Skeletal muscle satellite cell (primary cell): ENCODE measurements around the gene GHR.

ENCODE experiments used
- H3K27me3 ChIP-seq: 2 replicates; pipeline ENCODE4 v1.7.0; 2013; ENCODE audit warnings: low read length; ENCODE audit not compliant: control insufficient read depth, insufficient read depth
- H3K36me3 ChIP-seq: 2 replicates; pipeline ENCODE4 v1.7.0; 2013; ENCODE audit warnings: mild to moderate bottlenecking, control low read depth, low read length; ENCODE audit not compliant: insufficient read depth
- H3K4me1 ChIP-seq: 2 replicates; pipeline ENCODE4 v1.7.0; 2013; ENCODE audit warnings: low read length; ENCODE audit not compliant: control insufficient read depth, insufficient read depth
- H3K4me2 ChIP-seq: 2 replicates; pipeline ENCODE4 v1.7.0; 2013; ENCODE audit warnings: mild to moderate bottlenecking, low read length
- H3K4me3 ChIP-seq: 2 replicates; pipeline ENCODE4 v1.7.0; 2013; ENCODE audit warnings: low read length
- H3K9ac ChIP-seq: 2 replicates; pipeline ENCODE4 v1.7.0; 2013; ENCODE audit warnings: mild to moderate bottlenecking, low read depth, low read length, moderate library complexity
- H3K9me3 ChIP-seq: replicated peaks from 2 replicates; pipeline ENCODE4 v1.7.0; 2013; ENCODE audit warnings: mild to moderate bottlenecking, control low read depth, low read length

GHR gene

GRCh38 chr5:42553461-42553860 is 130.2 kb downstream of the GHR start:
- Histone ChIP-seq H3K36me3 (no peaks in the 10 kb centered on the region), H3K4me3 (no peak overlapping the region), H3K9ac (no peak overlapping the region), H3K27me3 (no peaks in the 10 kb centered on the region), H3K4me2 (no peak overlapping the region), H3K9me3 (no peaks in the 10 kb centered on the region), H3K4me1 (no peaks in the 10 kb centered on the region)

DNA sequence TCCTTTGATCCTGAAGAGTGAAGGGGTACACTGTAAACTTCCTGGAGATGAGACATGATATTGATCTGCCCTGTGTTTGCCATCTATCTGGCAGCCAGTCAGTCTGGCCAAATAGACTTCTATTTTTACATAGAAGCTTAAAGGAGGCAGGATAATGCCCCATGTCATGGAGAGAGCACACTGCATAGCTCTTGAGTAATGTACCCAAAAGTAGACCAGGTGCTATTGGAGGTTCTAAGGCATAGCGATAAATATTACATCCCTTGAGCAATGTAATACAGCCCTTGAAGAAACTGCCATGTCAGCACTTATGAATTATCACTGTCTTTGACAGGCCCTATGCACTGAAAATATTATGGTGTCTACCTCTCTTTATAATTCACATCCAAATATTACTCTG is 131.8 kb downstream of the GHR start:
- Histone ChIP-seq H3K4me1 (no peaks in the 10 kb centered on the region), H3K4me3 (no peak overlapping the region), H3K9ac (no peak overlapping the region), H3K4me2 (no peak overlapping the region), H3K36me3 (no peaks in the 10 kb centered on the region), H3K9me3 (no peaks in the 10 kb centered on the region), H3K27me3 (no peaks in the 10 kb centered on the region)

GRCh38 chr5:42555797-42556196 is 132.6 kb downstream of the GHR start:
- Histone ChIP-seq H3K4me2 (no peak overlapping the region), H3K4me3 (no peak overlapping the region), H3K4me1 (no peaks in the 10 kb centered on the region), H3K36me3 (no peaks in the 10 kb centered on the region), H3K9me3 (no peaks in the 10 kb centered on the region), H3K27me3 (peaks cover under 1% of the 10 kb centered on the region), H3K9ac (no peak overlapping the region)

DNA sequence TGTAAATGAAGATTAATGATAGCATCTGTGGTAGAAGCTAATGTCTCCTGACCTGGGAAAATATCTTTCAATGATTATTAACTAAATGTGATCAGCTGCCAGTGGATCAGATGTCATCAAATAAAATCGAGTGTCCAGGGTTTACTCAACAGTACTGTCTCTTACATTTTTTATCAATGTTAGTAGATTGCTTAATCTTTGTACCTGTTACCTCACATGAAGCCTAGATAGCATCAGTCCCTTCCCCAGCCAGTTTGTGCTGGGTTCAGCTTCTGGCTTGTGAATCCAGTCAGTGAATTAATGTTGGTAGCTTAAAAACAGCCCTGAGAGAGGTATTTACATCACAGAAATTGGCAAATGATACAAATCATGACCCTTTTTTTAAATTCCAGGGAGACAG is 134.4 kb downstream of the GHR start:
- no peak overlapping the region for H3K4me3 ChIP-seq
- no peak overlapping the region for H3K9ac ChIP-seq
- H3K4me2 ChIP-seq: no peak overlapping the region
- peaks cover 6% of the 10 kb centered on the region for H3K27me3 ChIP-seq
- H3K36me3 ChIP-seq: no peaks in the 10 kb centered on the region
- H3K9me3 ChIP-seq: no peaks in the 10 kb centered on the region
- H3K4me1 ChIP-seq: no peaks in the 10 kb centered on the region

- H3K9me3 ChIP-seq: no peaks in the 10 kb centered on the region
- H3K27me3 ChIP-seq: peaks cover 6% of the 10 kb centered on the region
- H3K4me2 ChIP-seq: no peak overlapping the region
- no peak overlapping the region for H3K4me3 ChIP-seq
- no peaks in the 10 kb centered on the region for H3K36me3 ChIP-seq
- H3K4me1 ChIP-seq: peaks cover 7% of the 10 kb centered on the region
- H3K9ac ChIP-seq: no peak overlapping the region
Measured at GRCh38 chr5:42561656-42562055, 138.4 kb downstream of the GHR start.

- Histone ChIP-seq H3K4me3 (no peak overlapping the region), H3K4me2 (no peak overlapping the region), H3K27me3 (peaks cover 6% of the 10 kb centered on the region), H3K9ac (no peak overlapping the region), H3K9me3 (no peaks in the 10 kb centered on the region), H3K4me1 (peaks cover 15% of the 10 kb centered on the region), H3K36me3 (no peaks in the 10 kb centered on the region)
Measured at GRCh38 chr5:42564689-42565356, 141.6 kb downstream of the GHR start.

GRCh38 chr5:42566652-42567295 is 143.5 kb downstream of the GHR start:
- Histone ChIP-seq H3K4me2 (peak overlapping the region; percentile 15), H3K4me3 (no peak overlapping the region), H3K36me3 (no peaks in the 10 kb centered on the region), H3K9ac (no peak overlapping the region), H3K27me3 (no peaks in the 10 kb centered on the region), H3K9me3 (no peaks in the 10 kb centered on the region), H3K4me1 (peaks cover 26% of the 10 kb centered on the region)

DNA sequence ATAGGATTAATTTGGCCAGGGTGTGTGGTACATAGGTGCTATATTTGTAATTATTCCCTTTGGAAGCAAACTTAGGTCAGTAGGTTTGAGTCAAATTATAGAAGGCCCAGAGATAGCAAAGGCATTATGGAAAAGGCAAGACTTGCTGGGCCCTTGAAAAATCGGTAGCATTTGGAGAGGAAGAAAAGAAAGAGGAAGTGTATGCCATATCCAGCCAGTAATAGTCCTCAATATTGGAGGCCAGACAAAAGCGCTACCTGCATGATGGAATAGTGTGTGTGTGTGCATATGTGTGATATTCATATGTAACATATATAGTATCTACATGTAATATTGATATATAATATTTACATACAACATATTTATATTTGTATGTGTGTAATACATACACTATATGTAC is 146.1 kb downstream of the GHR start:
- Histone ChIP-seq H3K4me3 (no peak overlapping the region), H3K4me2 (no peak overlapping the region), H3K36me3 (no peaks in the 10 kb centered on the region), H3K9me3 (no peaks in the 10 kb centered on the region), H3K4me1 (peaks cover 26% of the 10 kb centered on the region), H3K27me3 (no peaks in the 10 kb centered on the region), H3K9ac (no peak overlapping the region)

DNA sequence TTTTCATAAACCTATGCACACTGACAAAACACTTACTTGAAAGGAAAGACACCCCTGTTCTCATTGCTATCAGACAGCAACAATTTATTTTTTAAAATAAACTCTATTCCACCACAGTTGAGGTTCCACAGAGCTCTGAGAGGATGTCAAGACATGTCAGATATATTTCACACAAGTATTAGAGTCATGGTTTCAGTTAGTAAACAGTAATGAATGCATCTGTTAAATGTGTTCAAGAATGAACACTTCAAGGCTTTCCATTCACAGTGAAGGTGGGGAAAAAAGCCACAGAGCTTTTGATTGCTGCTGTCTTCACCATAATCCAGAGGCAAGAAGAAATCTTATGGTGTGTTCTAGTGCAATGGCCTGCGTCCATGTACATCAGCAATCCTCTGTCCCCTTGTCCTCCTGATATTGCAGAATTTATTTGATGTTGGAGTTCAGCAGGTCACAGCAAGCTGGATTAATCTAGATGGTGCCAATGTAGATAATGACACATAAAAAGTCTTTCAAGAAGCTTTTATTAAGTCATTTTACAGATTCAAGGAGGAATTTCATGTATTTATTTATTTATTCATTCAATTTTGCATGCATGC is 146.8 kb downstream of the GHR start:
- Histone ChIP-seq H3K4me3 (no peak overlapping the region), H3K27me3 (no peaks in the 10 kb centered on the region), H3K36me3 (no peaks in the 10 kb centered on the region), H3K9me3 (no peaks in the 10 kb centered on the region), H3K9ac (no peak overlapping the region), H3K4me1 (peaks cover 26% of the 10 kb centered on the region), H3K4me2 (no peak overlapping the region)

DNA sequence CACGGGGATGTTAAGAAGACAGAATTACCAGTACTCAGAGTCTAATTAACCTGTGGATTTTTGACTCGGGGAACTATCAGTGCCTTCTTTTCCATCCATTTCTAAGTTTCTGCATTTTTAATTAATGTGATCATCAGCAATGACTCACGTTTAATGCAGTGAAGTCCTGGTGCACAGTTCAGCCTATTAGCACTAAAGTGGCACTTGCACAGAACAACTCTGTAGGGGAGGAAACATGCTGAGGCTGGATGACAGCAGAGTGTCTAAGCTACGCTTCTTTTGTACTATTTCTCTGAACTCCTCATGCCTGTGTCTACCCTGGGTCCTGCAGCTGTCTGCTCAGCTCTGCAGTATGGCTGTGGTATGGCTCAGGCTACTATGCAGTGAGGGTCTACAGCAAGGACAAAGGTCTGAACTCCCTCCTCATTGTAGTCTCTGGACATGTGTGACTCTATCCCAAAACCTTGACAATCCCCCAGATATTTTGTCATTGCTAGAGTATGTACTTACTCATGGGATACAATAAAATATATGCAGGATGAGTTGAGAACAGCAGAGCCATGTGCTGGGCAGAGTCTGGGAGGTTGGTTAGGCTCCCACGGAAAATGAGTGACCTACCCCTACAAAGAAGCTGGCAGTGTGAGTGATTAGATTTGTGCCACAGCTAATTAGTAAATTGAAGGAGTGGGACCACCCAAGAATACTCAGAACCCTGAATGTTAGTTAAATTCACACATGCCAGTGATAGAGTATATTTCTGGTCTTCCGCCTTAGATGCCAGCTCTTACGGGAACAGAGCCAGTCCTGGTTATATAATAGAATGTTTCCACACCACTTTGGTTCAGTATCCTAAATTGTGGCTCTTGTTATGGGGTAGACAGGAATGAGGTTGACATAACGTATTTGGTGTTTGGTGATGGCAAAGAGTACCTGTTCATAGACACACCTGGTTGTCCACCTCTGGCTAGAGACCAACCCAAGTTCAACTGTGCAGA is 148.0 kb downstream of the GHR start:
- H3K4me3 ChIP-seq: no peak overlapping the region
- H3K4me1 ChIP-seq: peaks cover 24% of the 10 kb centered on the region
- H3K9ac ChIP-seq: no peak overlapping the region
- no peaks in the 10 kb centered on the region for H3K27me3 ChIP-seq
- no peaks in the 10 kb centered on the region for H3K9me3 ChIP-seq
- H3K4me2 ChIP-seq: no peak overlapping the region
- H3K36me3 ChIP-seq: no peaks in the 10 kb centered on the region

DNA sequence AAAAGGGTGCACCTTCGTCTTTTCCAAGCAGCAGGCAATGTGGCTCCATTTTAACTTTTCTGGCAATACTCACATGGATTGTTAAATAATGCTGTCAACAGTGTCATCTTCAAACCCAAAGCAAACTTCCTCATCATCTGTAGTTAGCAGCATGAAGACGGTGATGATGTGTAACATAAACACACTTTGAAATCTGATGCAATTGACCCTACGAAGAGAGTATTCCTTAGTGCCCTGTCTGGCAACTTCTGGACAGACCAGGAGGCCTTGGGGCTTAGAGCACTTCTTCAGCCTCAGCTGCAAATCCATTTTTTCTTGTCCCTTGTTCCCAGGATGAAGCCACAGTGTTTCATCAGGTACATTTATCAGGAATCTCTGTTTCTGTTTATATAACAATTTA is 149.1 kb downstream of the GHR start:
- Histone ChIP-seq H3K4me3 (no peak overlapping the region), H3K27me3 (no peaks in the 10 kb centered on the region), H3K9ac (no peak overlapping the region), H3K36me3 (no peaks in the 10 kb centered on the region), H3K9me3 (no peaks in the 10 kb centered on the region), H3K4me1 (peaks cover 13% of the 10 kb centered on the region), H3K4me2 (no peak overlapping the region)
